ENCODE results near the gene CLPTM1L. TPM values are rescaled to one million over a fixed set of nuclear protein-coding genes. Genes with fewer than 3 reads are reported as not detected.

The CLPTM1L gene, protein sequence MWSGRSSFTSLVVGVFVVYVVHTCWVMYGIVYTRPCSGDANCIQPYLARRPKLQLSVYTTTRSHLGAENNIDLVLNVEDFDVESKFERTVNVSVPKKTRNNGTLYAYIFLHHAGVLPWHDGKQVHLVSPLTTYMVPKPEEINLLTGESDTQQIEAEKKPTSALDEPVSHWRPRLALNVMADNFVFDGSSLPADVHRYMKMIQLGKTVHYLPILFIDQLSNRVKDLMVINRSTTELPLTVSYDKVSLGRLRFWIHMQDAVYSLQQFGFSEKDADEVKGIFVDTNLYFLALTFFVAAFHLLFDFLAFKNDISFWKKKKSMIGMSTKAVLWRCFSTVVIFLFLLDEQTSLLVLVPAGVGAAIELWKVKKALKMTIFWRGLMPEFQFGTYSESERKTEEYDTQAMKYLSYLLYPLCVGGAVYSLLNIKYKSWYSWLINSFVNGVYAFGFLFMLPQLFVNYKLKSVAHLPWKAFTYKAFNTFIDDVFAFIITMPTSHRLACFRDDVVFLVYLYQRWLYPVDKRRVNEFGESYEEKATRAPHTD
- total RNA-seq (2022), result 120 and 127 TPM in 2 replicates
- Bru-seq, nascent RNA, result percentile 67 among the genes with signal in this experiment
- BruChase-seq, experiment 1, labeled RNA remaining after a 6-hour chase, result percentile 81 among the genes with signal in this experiment
- percentile 75 among the genes with signal in this experiment for BruChase-seq, experiment 2, labeled RNA remaining after a 2-hour chase
- long read RNA-seq, transcript CLPTM1L-201 (17 exons, 2,500 nt), result major isoform, 265 of 336 reads
- long read RNA-seq, partial matches to known transcripts, result 6 of 336 reads
- long read RNA-seq, other reads (novel, unspliced or antisense), result 65 of 336 reads

DNA sequence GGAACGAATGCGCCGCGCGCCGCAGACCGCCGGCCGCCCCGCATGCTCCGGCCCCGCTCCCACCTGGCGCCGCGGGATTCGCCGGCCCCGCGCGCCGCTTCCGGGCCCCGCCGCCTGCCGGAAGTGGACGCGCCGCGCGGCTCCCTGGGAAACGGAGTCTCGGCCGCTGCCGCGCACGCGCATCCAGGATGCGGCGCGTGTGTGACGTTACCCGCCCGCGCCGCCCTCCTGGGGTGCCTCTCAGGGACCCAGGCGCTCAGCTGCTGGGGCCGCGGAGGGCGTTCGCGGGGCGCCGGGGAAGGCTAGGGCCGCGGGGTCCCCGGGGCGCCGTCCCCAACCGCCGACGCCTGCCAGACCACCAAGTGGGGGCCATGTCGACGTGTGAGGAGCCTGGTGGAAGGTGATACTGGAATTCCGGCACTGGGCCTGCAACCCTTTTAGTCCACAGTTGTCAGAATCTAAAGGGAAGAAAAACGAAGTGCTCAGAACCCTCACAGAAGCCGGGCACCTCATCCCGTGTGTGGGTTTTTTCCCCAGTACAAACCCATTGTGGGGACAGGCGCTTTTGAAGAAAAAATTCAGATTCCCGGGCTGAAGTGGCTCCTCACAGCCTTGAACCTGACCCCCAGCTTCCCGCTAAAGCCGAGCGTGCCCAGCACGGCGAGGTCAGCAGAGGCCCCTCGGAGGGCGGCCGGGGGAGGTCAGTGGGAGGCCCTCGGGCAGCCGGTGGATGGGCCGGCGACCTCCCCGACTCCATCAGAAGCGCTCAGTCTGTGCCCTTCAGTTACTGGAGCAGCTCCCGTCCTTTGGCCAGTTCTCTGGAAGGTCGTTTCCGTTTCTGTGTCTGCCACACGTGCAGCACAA is at the start of gene CLPTM1L:
Gene CLPTM1L, minus strand, starts transcription at position 125 of the 864 bp plus-strand sequence. CDS start 258 bp downstream, outside the sequence.
- H3K36me3 Mint-ChIP-seq (ENCODE audit: insufficient read depth, unreplicated experiment), result peaks cover 56% of the 10 kb centered on the region
- intact Hi-C loops (cut with micrococcal nuclease; ENCODE audit: unreplicated experiment), result loop anchor here (10.0 kb wide), 1 partner anchor 300 kb away; no protein-coding TSS in a partner anchor
- peaks cover 18% of the 10 kb centered on the region for H3K27me3 Mint-ChIP-seq (ENCODE audit: unreplicated experiment)
- peak within 1 kb of the TSS; percentile 79 for H3K4me3 Mint-ChIP-seq (ENCODE audit: low read depth, unreplicated experiment)
- no peaks in the 10 kb centered on the region for H3K9me3 Mint-ChIP-seq (ENCODE audit: low read depth, unreplicated experiment)
- DNase-seq, result peak; percentile 90
- H3K4me1 Mint-ChIP-seq (ENCODE audit: low read depth, unreplicated experiment), result peaks cover 16% of the 10 kb centered on the region
- H3K27ac Mint-ChIP-seq (ENCODE audit: unreplicated experiment), result peak within 1 kb of the TSS; percentile 66
- TF ChIP-seq, protein P1, sequence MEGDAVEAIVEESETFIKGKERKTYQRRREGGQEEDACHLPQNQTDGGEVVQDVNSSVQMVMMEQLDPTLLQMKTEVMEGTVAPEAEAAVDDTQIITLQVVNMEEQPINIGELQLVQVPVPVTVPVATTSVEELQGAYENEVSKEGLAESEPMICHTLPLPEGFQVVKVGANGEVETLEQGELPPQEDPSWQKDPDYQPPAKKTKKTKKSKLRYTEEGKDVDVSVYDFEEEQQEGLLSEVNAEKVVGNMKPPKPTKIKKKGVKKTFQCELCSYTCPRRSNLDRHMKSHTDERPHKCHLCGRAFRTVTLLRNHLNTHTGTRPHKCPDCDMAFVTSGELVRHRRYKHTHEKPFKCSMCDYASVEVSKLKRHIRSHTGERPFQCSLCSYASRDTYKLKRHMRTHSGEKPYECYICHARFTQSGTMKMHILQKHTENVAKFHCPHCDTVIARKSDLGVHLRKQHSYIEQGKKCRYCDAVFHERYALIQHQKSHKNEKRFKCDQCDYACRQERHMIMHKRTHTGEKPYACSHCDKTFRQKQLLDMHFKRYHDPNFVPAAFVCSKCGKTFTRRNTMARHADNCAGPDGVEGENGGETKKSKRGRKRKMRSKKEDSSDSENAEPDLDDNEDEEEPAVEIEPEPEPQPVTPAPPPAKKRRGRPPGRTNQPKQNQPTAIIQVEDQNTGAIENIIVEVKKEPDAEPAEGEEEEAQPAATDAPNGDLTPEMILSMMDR (IDR thresholded peaks at IDR 0.05; ENCODE audit: unreplicated experiment), result no peak
- CTCF ChIA-PET, result no interaction called here
- TSS peak; percentile 61 for BruUV-seq (replicated peaks)

DNA sequence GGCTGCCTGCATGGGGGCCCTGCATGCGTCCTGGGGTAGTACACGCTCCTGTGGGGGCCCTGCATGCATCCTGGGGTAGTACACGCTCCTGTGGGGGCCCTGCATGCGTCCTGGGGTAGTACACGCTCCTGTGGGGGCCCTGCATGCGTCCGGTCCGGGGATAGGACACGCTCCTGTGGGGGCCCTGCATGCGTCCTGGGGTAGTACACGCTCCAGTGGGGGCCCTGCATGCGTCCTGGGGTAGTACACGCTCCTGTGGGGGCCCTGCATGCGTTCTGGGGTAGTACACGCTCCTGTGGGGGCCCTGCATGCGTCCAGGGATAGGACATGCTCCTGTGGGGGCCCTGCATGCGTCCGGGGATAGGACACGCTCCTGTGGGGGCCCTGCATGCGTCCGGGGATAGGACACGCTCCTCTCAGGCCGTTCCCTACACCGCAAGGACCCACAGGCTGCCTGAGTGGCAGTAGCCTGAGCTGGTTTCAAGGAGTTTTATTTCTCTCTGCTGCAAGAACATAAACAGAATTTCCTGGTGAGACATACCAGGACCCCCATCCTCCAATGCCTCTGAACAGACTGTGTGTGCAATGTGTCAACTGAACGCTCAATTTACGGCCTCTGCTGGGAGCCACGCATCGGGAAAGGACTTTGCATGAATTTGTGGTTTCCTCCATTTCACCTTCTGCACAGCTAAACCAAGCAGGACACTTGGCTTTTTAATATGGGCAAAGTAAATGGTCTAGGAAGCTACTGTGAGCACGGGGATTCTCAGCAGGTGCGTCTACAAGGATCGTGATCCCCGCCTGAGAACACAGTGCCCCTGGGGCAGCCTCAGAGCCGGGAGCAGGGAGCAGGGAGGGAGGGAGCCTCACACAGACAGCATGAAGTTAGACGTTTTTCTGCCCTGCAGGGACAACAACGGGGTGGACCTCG is 48.9 kb upstream of the CLPTM1L start:
- no TSS peak for BruUV-seq (replicated peaks)
- no peak for DNase-seq
- Mint-ChIP-seq H3K4me3 (ENCODE audit: low read depth, unreplicated experiment) (no peak overlapping the region), H3K27me3 (ENCODE audit: unreplicated experiment) (peaks cover 83% of the 10 kb centered on the region), H3K9me3 (ENCODE audit: low read depth, unreplicated experiment) (no peaks in the 10 kb centered on the region), H3K36me3 (ENCODE audit: insufficient read depth, unreplicated experiment) (no peaks in the 10 kb centered on the region), H3K4me1 (ENCODE audit: low read depth, unreplicated experiment) (no peaks in the 10 kb centered on the region), H3K27ac (ENCODE audit: unreplicated experiment) (no peak overlapping the region)
- intact Hi-C loops (cut with micrococcal nuclease; ENCODE audit: unreplicated experiment), result loop anchor here (2.0 kb wide), 1 partner anchor 67 kb away; no protein-coding TSS in a partner anchor
- CTCF ChIA-PET, result no interaction called here
- TF ChIP-seq, protein P1 (IDR thresholded peaks at IDR 0.05; ENCODE audit: unreplicated experiment), result no peak

DNA sequence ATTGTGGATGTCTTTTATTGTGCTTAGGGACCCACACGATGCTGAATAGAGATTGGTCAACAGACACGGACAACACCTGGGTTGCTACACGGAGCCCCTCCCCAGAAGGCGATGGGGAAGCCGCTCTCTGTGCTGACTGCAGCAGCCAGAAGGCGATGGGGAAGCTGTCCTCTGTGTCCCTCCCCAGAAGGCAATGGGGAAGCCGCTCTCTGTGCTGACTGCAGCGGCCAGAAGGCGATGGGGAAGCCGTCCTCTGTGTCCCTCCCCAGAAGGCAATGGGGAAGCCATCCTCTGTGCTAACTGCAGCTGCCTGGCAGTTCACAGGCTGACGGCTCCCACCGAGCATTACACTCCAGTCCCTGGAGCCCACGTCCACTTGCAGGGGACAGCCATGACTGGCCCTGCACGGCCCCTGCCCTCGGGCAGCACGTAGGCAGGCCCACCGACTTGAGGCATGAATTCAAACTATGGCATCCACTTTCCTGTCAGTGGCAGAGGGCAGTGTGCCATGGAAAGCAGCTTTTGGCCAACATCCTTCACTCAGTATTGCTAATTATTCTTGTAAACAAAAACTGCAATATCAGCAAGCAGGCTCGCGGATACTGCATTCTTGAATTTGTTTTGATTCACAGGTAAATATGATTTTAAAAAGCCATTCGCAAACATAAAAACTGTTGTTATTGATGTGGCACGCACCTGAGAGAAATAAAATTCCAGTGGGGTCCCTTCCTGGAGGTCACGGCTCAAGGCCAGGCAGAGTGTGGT is 48.1 kb upstream of the CLPTM1L start:
- H3K27ac Mint-ChIP-seq (ENCODE audit: unreplicated experiment), result no peak overlapping the region
- TF ChIP-seq, protein P1 (IDR thresholded peaks at IDR 0.05; ENCODE audit: unreplicated experiment), result no peak
- DNase-seq, result no peak
- H3K9me3 Mint-ChIP-seq (ENCODE audit: low read depth, unreplicated experiment), result no peaks in the 10 kb centered on the region
- no TSS peak for BruUV-seq (replicated peaks)
- H3K4me3 Mint-ChIP-seq (ENCODE audit: low read depth, unreplicated experiment), result no peak overlapping the region
- CTCF ChIA-PET, result no interaction called here
- H3K36me3 Mint-ChIP-seq (ENCODE audit: insufficient read depth, unreplicated experiment), result no peaks in the 10 kb centered on the region
- H3K4me1 Mint-ChIP-seq (ENCODE audit: low read depth, unreplicated experiment), result no peaks in the 10 kb centered on the region
- peaks cover 83% of the 10 kb centered on the region for H3K27me3 Mint-ChIP-seq (ENCODE audit: unreplicated experiment)
- intact Hi-C loops (cut with micrococcal nuclease; ENCODE audit: unreplicated experiment), result loop anchor here (2.0 kb wide), 1 partner anchor 68 kb away; no protein-coding TSS in a partner anchor

Measured in Calu3 (cell line).